Measurements from ENCODE around the gene SUV39H1.

GRCh38 chrX:48736303-48736702, 39.8 kb downstream of the SUV39H1 start:
- TF ChIP-seq CTCF (IDR thresholded peaks at IDR 0.05) (no peak), POLR2A (IDR thresholded peaks at IDR 0.05) (no peak)

All from gastroesophageal sphincter (tissue), 3 donors.